Left ventricle myocardium inferior (tissue), 1 donor: ENCODE measurements around the gene EDRF1. TPM values are rescaled to one million over a fixed set of nuclear protein-coding genes. Genes with fewer than 3 reads are reported as not detected.
A peak's percentile ranks its signal among the peaks of the same experiment; 100 is the strongest.
"Not testable (repeated sequence)": the region's sequence is repeated elsewhere in the genome, so short reads cannot be mapped to it uniquely, and the experiment has no call there.

Experiments used
- DNase-seq: peaks from one replicate; pipeline ENCODE4 v3.0.0-alpha.2; 2020
- H3K27ac ChIP-seq: fragments of 200-600 bp; replicated peaks from 2 replicates; pipeline ENCODE4 v1.8.0; 2021
- H3K27me3 ChIP-seq: fragments of 200-600 bp; 2 replicates; pipeline ENCODE4 v1.8.0; 2021; ENCODE audit warnings: low read depth
- H3K36me3 ChIP-seq: fragments of 200-600 bp; 2 replicates; pipeline ENCODE4 v1.8.0; 2021
- H3K4me1 ChIP-seq: fragments of 200-600 bp; 2 replicates; pipeline ENCODE4 v1.8.0; 2021
- H3K4me3 ChIP-seq: fragments of 200-600 bp; 2 replicates; pipeline ENCODE4 v1.8.0; 2021; ENCODE audit warnings: mild to moderate bottlenecking, moderate library complexity
- H3K9me3 ChIP-seq: fragments of 200-600 bp; replicated peaks from 2 replicates; pipeline ENCODE4 v1.8.0; 2021
- CTCF ChIP-seq: fragments of 200-600 bp; IDR thresholded peaks from 2 replicates; pipeline ENCODE4 v1.8.0; 2021; ENCODE audit warnings: antibody characterized with exemption, mild to moderate bottlenecking, borderline replicate concordance
- intact Hi-C: fragments of 100-400 bp; cut with micrococcal nuclease; formaldehyde crosslinking; loops from one replicate; pipeline ENCODE4 v1.11.0; 2022
- total RNA-seq: library from RNA; stranded (reverse); fragmentation: NEBNext Ultra II Directional; extraction: Animal tissue kit (Norgen Biotek cat#: 25700); gene quantifications from one replicate; pipeline ENCODE4 v1.2.1, GENCODE V29; 2021
- donor health status: DM: no; HTN: yes; CAD: no; lungs with severe emphysema.

The EDRF1 gene
- total RNA-seq, 1 donor from 2014 or later = 11.5 TPM

- Histone ChIP-seq H3K36me3 (no peaks in the 10 kb centered on the region), H3K4me1 (no peaks in the 10 kb centered on the region), H3K4me3 (no peak overlapping the region), H3K9me3 (no peaks in the 10 kb centered on the region), H3K27me3 (peaks cover 8% of the 10 kb centered on the region), H3K27ac (no peak overlapping the region)
- no peak for TF ChIP-seq CTCF
- no peak for DNase-seq
- intact Hi-C loops = no loop called here
These were observed 19.1 kb upstream of the EDRF1 start for GRCh38 chr10:125700355-125700911.

- Histone ChIP-seq H3K4me1 (peaks cover 10% of the 10 kb centered on the region), H3K36me3 (no peaks in the 10 kb centered on the region), H3K27me3 (no peaks in the 10 kb centered on the region), H3K27ac (no peak overlapping the region), H3K4me3 (no peak overlapping the region), H3K9me3 (peaks cover 19% of the 10 kb centered on the region)
- intact Hi-C loops = no loop called here
- no peak for TF ChIP-seq CTCF
- DNase-seq = no peak
These were observed 11.7 kb upstream of the EDRF1 start for GRCh38 chr10:125707541-125708468.

GRCh38 chr10:125708971-125709503, 10.5 kb upstream of the EDRF1 start:
- Histone ChIP-seq H3K9me3 (peaks cover 31% of the 10 kb centered on the region), H3K27me3 (no peaks in the 10 kb centered on the region), H3K4me1 (peaks cover 10% of the 10 kb centered on the region), H3K27ac (no peak overlapping the region), H3K4me3 (no peak overlapping the region), H3K36me3 (no peaks in the 10 kb centered on the region)
- no peak for TF ChIP-seq CTCF
- DNase-seq = no peak
- intact Hi-C loops = no loop called here

GRCh38 chr10:125709553-125710474, 9.7 kb upstream of the EDRF1 start:
- Histone ChIP-seq H3K27ac (peak overlapping the region; percentile 20), H3K27me3 (no peaks in the 10 kb centered on the region), H3K36me3 (no peaks in the 10 kb centered on the region), H3K4me1 (peaks cover 10% of the 10 kb centered on the region), H3K4me3 (peak overlapping the region; percentile 19), H3K9me3 (peaks cover 38% of the 10 kb centered on the region)
- no peak for TF ChIP-seq CTCF
- intact Hi-C loops = no loop called here
- no peak for DNase-seq

GRCh38 chr10:125711110-125711750, 8.3 kb upstream of the EDRF1 start:
- Histone ChIP-seq H3K27me3 (no peaks in the 10 kb centered on the region), H3K36me3 (no peaks in the 10 kb centered on the region), H3K9me3 (peaks cover 48% of the 10 kb centered on the region), H3K27ac (no peak overlapping the region), H3K4me1 (peaks cover 10% of the 10 kb centered on the region), H3K4me3 (no peak overlapping the region)
- no peak for DNase-seq
- TF ChIP-seq CTCF = no peak
- intact Hi-C loops = no loop called here

- H3K4me3 ChIP-seq, H3K27me3 ChIP-seq, H3K27ac ChIP-seq, H3K36me3 ChIP-seq, intact Hi-C loops, DNase-seq: not testable (repeated sequence)
- Histone ChIP-seq H3K4me1 (peaks cover 19% of the 10 kb centered on the region), H3K9me3 (peaks cover 52% of the 10 kb centered on the region)
These were observed 4.8 kb upstream of the EDRF1 start for GRCh38 chr10:125714728-125715127.
